ENCODE results near the gene HSPB8. TPM values are rescaled to one million over a fixed set of nuclear protein-coding genes. Genes with fewer than 3 reads are reported as not detected.

HSPB8 gene
- total RNA-seq, 1 donor from 2014 or later = 237 TPM

DNA sequence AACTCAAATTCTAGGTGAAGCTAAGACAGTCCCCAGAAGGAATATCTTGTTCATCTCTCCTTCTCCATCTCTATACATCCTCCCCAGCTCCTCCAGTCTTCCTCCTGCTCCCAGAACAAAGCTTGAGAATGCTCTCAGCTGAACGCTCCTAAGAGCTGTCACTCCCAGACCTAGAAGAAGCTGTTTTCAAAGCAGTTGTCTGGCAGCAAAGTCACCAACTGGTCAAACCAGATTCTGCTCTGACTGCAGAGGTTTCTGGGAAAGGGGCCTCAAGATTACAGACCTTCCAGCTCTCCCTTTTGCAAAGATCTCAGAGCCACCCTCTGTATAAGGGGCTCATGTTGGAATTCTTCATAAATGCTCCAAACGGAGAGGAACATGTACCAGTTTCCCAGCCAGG, 9.6 kb upstream of the HSPB8 start:
- DNase-seq (ENCODE audit: low read depth) = no peak

DNA sequence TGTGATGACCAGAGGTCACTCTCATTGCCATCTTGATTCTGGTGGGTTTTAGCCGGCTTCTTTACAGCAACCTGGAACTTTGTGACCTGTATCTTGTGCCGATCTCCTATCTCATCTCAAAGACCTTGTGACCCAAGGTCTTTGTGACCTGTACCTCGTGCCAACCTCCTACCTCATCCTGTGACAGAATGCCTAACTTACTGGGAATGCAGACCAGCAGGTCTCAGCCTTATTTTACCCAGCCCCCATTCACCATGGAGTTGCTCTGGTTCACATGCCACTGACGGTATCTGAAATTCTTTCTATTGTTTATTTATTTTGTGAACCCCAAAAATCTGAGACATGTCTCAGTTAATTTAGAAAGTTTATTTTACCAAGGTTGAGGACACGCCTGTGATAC, 7.4 kb upstream of the HSPB8 start:
- DNase-seq (ENCODE audit: low read depth) = no peak

DNA sequence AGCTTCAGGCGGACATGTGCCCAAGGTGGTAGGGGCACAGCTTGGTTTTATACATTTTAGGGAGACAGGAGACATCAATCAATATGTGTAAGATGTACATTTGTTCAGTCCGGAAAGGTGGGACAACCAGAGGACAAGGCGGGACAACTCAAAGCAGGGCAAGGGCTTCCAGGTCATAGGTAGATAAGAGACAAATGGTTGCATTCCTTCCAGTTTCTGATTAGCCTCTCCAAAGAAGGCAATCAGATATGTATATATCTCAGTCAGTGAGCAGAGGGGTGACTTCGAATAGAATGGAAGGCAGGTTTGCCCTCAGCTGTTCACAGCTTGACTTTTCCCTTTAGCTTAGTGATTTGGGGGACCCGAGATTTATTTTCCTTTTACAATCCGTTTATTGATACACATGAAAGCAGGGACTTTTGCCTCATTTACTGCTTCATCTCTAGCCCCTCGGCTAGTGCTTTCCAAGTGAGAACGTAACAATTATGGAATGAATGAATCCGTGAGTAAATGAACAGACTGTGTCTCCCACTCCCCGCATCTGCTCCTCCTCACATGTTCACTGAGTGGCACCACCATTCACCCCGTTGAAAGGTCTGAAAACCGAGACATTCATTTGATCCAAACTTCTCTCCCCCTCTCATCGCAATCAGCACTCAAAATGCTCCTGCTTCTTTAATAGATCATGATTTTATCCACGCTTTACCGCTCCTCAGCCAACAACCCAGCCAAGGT, 6.9 kb upstream of the HSPB8 start:
- DNase-seq (ENCODE audit: low read depth) = no peak

DNA sequence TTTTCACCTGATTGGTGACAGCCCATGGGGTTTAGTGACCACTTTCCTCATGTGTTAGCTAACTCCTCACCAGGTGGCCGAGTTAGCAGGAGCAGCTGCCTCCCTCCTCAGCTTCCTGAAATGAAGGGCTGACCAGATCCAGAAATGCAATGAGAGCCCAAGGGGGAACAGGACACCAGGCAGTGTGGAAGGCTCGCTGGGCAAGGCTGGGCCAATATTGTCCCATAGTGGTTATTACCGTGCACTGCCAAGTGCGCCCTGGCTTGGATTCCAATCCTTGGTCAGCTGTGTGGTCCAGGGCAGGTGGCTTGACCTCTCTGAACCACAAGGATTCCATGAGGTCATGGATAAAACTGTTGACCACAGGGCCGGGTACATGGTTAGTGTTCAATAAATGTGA, 3.6 kb upstream of the HSPB8 start:
- peak; percentile 97 for DNase-seq (ENCODE audit: low read depth)

DNA sequence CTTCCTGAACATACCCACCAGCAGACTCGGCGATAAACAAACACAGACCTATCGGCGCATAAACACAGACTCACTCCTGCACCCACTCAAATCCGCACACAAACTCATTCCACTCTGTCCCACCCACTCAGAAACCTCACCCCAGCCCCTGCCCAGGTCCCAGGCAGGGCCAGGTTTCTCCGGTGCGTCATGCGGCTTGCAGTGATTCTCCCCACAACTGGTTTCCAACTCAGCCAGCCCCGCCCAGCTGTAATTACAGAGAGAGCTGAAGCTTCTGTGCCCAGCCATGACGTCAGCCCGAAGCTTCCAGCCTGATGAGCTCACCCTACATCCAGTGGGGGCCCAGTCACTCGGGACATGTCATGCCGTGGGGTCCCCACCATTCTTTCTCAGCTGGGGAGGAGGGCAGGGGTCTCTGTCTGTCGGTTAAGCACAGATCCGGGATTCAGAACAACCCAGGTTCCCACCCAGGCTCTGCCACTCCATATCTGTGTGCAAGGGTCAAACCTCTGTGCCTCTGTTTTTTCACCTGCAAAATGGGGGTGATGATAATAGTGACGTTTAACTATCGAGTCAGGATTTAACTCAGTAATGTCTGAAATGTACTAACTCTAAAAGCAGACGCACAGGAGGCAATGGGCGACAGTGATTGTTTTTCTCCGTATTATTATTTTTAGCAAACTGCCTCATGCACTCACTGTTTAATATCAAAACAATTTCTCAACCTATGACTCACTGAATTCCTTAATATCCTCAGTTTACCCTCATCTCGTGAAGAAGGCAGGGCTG, 2.3 kb upstream of the HSPB8 start:
- peak; percentile 96 for DNase-seq (ENCODE audit: low read depth)

DNA sequence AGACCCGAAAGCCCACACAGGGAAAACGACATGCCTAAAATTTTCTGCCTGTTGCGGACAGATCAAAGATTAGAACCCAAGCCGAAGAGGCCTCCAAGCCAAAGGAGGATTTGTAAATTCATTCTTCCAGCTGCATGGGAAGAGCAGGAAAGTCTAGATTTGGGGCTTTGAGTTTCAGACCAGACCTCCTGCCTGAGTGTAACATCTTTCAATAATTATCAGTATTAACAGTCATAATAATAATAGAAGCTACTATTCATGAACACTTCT, 1.7 kb upstream of the HSPB8 start:
- no peak for DNase-seq (ENCODE audit: low read depth)

DNA sequence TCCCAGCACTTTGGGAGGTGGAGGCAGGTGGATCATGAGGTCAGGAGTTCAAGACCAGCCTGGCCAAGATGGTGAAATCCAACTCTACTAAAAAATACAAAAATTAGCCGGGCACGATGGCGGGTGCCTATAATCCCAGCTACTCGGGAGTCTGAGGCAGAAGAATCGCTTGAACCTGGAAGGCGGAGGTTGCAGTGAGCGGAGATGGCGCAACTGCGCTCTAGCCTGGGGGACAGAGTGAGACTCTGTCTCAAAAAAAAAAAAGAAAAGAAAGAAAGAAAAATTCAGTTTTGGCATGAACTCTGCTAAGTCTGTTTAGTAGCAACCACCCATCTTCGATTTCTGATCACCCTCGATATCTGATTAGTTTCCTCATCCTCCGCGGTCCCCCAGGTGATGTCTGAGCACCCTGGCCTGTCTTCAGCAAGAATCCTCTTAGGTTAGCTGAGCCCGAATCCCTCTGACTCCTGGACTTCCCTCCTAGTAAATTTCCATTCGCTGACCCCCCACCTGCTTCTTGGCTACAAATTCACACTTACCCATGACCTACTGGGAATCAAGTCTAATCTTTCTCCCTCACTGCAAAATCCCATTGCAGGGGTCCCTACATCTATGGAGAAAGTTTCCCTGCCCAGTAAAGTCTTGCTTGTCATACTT, 879 bp upstream of the HSPB8 start:
- DNase-seq (ENCODE audit: low read depth) = no peak

DNA sequence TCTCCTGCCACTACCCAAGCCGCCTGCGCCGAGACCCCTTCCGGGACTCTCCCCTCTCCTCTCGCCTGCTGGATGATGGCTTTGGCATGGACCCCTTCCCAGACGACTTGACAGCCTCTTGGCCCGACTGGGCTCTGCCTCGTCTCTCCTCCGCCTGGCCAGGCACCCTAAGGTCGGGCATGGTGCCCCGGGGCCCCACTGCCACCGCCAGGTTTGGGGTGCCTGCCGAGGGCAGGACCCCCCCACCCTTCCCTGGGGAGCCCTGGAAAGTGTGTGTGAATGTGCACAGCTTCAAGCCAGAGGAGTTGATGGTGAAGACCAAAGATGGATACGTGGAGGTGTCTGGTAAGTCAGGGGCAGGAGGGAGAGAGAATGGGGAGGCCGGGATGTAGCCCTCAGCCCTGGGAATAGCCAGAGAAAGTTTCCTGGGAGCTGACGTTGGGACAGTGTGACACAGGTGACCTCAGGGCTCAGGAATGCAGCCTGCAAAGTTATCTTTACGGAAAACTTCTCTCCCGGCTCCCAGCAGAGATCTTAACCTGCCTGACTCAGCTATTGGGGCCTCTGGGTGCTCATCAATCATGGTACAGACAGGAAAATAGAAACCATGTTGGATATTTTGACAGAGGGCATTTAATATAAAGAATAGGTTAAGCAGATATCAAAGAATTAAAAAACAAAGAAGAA, 747 bp downstream of the HSPB8 start:
- DNase-seq (ENCODE audit: low read depth) = peak; percentile 54

DNA sequence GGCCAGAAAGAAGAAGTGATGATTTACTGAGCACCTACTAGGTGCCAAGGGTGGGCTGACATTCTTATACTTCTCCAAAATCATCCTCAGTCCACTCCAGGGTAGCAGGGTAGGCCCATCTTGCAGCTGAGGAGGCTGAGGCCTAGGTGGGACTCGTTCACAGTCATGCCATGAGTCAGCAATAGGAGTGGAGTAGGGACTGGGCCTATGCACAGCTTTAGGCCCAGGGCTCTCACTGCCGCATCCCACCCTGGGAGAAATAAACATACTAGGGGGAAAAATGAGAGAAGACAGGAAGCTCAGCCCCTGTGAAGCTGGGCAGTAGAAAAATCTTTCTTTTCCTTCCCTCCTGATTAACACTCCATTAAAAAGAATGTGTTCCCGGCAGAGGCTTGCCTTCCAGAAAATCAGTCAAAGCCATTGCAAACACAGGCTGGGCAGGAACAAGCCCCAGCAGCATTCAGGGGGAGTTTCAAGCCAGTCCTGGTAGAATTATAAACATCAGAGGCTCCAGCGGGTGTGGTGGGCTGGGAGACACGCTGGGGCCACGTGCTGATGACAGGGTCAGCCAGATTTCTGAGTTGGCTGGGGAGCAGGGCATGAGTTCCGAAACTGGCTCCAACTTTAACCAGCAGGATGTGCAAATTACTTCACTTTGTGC, 1.8 kb downstream of the HSPB8 start:
- peak; percentile 45 for DNase-seq (ENCODE audit: low read depth)

DNA sequence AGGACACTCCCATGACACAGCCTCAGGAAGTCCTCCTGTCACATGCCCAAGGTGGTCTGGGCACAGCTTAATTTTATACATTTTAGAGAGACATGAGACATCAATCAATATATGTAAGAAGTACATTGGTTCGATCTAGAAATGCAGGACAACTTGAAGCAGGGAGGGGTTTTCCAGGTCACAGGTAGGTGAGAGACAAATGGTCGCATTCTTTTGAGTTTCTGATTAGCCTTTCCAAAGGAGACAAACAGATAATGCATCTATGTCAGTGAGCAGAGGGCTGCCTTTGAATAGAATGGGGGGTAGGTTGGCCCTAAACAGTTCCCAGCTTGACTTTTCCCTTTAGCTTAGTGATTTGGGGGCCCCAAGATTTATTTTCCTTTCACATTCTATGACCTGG, 2.5 kb downstream of the HSPB8 start:
- no peak for DNase-seq (ENCODE audit: low read depth)

DNA sequence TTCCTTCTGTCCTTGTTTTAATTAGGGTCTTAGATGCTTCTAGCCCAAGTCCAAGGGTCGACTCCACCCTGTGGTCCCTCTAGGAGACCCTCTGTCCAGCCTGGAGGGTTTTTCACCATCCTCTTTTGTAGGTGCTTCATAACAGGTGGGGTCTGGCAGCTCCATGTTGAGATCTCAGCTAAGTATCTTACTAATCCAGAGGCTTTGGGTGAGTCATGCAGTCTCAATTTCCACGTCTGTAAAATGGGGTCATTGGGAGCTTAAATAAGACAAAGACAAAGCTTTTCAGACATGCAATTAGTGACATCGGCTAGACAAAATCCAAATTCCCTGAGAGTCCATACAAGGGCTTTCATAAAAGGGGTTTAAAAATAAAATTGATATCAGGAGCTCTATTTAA, 3.2 kb downstream of the HSPB8 start:
- no peak for DNase-seq (ENCODE audit: low read depth)

DNA sequence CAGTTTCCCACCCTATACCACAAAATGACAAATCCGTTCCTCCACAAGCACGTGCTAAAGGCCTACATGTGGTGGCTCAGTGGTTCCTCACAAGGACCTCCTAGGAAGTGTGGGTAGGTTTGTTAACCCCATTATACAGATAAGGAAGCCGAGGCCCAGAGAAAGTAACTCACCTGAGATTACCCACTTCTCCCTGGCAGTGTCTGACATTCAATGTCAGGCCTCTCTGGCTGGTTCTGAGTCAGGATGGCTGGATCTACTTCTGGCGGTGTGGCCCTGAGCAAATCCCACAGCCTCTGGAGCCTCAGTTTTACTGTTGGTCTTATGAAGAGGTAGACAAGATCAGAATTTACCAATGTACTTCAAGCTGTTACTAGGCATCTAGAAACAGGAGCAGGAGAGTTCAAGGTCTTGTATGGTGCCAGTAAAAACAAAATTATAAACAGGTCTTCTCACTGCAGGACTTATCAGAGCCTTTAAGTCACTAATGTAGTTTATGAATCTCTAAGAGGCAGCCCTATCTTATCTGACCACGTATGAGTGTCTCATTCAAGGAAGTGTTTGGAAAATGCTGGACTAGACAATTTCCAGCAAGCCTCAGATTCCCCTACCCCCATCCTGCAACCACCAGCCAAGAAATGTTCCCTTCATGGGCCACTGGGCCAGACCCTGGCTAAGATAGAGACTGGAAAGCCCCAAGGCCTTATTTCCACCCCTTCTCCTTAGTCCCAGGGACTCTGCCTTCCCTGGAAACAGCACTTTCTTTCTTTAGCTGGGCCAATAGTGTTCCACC, 4.2 kb downstream of the HSPB8 start:
- DNase-seq (ENCODE audit: low read depth) = no peak

DNA sequence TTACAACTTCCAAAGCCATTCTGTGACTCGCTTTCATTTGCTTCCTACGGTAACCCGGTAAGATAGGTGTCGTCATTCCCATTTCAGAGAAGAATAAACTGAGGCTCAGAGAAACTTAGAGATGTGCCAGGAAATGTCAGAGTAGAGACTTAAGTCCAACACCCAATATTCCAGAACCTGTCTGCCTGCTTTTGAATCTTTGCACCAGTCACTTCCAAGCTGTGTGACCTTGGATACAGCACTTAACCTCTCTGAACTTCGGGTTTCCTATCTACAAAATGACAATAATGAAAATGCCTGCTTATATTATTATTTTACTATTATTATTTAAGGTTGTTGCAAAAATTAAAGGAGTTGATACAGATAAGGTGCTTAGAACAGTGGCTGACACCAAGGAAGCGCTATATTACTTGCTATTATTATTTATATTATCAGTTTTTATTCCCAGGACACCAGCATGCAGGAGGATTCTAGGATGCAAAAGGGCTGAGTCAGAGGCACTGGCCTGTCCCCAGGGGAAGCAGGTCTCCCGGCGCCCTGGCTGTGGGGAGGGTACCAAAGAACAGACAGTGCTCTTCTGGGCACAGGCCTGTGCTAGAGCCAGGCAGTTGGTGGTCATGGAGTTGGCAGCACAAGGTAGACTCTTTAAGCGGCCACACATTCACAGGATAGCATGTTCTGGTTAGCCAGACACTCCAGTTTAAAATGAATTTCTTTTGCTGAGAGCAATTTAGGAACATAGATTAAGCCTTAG, 5.4 kb downstream of the HSPB8 start:
- DNase-seq (ENCODE audit: low read depth) = no peak

DNA sequence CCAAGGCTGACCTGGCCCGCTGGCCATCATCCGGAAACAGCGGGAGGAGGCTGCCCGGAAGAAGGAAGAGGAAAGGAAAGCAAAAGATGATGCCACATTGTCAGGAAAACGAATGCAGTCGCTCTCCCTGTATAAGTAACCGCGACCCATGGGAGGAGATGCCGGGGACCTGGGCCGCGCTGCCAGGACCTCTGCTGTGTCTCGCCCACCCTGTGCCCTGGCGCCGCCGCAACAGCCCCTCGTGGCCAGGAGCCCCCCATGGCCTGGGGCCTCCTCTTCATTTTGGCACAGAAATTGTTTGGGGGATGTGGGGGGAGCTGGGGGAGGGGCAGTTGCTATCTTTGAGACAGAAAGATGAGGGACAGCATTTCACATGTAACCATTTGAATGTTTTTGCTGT, 16.5 kb downstream of the HSPB8 start:
- no peak for DNase-seq (ENCODE audit: low read depth)

DNA sequence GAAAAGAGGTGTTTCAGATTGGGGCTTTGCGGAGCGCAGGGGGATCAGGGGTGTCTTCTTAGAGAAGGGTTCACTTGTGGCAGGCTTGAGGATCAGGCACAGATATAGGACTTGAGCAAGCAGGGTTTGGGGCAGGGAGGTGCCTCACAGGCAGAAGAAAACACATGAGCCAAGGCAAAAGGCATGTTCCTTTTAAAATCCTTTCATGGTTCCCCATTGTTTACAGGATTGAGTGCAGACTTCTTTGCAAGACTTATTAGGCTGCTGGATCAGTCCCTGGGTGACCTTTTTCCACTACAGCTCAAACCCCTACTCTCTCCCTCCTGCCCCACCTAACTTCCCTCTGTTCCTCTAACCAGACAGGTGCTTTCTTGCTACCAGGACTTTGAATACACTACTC, 19.7 kb downstream of the HSPB8 start:
- no peak for DNase-seq (ENCODE audit: low read depth)

DNA sequence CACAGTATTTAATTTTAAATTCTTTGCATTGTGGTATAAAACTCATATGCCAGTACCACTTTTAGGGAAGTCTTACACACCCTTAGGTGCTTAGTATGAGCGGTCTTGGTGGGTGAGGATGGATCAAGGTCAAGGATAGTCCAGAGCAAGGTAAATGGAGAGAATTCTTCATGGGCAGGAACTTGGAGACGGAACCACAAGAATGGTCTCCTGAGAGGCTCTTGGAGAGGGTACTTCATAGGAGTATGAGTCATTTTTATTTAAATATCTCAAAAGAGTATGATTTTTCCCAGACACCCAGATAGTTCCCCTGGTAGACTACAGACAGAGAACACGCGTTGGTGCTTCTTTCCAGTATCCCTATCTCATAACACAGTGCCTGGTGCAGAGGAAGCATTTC, 21.9 kb downstream of the HSPB8 start:
- no peak for DNase-seq (ENCODE audit: low read depth)

DNA sequence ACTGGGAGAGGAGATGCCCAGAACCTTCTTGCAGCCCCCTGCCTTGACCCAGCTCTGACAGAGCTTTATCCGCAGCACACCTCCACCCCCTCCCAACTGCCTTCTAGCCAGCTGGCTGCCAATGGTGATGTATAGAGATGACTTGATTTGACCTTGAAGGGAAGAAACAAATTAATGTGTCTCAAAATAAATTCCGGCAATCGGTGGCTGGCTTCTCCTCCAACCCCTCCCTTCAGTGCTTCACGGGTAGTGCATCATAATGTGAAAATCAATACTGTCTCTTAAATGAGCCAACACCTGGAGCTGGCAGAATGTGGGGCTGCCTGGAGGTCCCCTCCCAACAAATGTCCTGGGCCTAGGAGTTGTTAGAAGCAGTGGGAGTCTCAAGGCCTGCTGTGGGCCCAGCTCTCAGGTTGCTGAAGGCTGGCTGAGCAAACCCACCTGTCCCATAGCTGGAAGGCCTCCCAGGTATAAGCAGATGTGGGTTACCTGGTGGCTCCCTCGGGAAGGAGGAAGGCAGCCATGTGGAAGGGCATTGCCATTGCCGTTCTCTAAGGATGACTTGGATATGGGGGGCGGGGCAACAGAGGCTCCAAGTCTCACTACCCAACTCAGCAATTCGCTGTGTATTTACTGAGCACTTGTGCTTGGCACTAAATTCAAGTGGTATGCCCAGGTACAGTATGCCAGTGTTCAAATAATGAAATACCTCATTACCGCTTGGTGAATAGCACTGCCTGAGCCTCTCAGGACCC, 23.2 kb downstream of the HSPB8 start:
- no peak for DNase-seq (ENCODE audit: low read depth)

DNA sequence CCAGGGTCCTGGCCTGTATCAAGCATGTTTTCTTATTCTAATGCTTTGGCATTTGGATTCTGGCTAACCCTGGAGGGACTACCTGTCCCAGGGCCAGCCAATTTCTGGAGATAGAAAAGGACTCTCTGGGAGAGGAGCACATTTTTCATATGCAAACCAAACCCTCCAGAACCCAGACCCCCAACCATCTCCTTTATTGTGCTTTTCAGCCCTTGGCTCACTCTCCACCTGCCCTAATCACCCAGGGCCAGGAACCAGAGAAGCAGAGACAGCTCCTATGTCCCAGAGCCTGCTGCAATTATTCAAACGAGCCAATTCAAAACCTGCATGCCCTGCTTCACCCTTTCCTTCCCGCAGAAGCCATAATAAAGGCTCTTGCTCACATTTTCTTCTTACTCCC, 23.8 kb downstream of the HSPB8 start:
- DNase-seq (ENCODE audit: low read depth) = no peak

DNA sequence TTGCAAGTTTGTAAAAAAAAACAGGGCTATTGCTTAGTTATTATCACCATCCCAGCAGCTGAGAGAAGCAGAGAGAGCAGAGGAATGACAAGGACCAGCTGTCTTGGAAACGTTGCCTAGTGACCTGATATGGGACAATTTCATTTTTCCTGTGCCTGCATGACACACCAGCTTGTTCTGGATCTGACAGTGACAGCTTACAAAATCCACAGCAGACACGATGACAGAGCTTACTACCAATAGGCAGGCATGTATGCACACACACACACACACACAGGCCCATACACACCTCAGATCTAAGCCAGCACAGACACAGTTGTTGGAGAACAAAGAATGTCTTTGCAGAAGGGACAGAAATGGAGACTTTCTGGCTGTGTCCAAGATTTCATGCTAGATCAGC, 25.4 kb downstream of the HSPB8 start:
- DNase-seq (ENCODE audit: low read depth) = peak; percentile 60

All from myocyte (in vitro differentiated cells).